ENCODE results near the gene U2AF1L4.
"Not testable (repeated sequence)": the region's sequence is repeated elsewhere in the genome, so short reads cannot be mapped to it uniquely, and the experiment has no call there.

U2AF1L4 gene

GRCh38 chr19:35740108-35740422 lies 5.2 kb downstream of the U2AF1L4 start:
- DNase-seq, result no peak

DNA sequence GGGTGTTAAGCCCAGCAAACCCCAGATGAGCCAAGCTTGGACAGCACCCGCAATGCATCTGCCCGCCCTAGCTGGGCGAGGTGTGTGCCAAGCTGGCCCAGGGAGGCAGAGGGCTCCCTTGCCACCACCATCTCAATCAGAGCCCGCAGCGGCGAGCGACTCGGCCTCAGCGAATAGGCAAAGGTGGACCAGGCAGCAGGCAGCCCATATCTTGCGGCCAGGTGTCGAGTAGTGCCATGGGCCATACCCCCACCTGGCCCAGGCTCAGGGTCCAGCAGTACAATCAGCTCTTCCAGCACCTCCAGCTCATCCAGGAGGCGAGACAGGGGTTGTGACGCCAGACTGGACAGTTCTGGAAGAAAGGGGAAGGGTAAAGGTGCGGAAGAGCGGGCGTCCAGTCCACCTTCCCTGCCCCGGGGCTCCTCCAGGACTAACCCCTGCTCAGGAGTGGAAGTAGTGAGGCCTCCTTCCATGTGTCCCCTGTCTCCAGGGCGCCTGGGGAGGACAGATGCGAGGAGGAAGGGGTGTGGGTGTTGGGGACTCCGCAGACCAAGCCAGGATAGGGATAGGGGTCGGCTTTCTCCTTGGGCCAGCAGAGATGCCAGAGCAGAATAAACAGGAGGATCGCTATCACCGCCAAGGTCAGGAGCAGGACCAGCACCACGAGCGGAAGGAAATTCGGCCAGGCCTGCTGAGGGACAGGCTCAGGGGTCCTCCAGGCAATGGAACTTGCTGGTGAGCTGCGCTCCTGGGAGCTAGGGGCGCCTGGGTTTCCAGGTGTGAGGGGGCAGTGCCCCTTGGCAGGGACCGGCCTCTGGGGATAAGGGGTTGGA lies 5.7 kb downstream of the U2AF1L4 start:
- no peak for DNase-seq

DNA sequence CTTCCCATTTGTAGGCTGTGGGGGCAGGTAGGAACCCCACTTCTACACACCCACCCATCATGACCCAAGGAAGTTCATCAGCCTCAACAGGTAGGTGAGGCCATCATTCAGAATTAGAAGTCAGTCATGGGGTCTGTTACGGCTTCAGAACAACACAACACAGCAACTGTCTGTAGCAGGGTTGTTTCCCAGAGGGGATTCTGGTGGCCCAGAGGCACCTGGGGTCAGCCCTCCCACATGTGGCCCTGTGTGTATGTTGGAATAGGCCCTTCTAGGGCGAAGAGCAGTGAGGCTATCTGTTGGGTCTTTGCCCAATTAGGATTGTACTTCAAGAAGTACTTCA lies 6.4 kb downstream of the U2AF1L4 start:
- DNase-seq, result no peak

DNA sequence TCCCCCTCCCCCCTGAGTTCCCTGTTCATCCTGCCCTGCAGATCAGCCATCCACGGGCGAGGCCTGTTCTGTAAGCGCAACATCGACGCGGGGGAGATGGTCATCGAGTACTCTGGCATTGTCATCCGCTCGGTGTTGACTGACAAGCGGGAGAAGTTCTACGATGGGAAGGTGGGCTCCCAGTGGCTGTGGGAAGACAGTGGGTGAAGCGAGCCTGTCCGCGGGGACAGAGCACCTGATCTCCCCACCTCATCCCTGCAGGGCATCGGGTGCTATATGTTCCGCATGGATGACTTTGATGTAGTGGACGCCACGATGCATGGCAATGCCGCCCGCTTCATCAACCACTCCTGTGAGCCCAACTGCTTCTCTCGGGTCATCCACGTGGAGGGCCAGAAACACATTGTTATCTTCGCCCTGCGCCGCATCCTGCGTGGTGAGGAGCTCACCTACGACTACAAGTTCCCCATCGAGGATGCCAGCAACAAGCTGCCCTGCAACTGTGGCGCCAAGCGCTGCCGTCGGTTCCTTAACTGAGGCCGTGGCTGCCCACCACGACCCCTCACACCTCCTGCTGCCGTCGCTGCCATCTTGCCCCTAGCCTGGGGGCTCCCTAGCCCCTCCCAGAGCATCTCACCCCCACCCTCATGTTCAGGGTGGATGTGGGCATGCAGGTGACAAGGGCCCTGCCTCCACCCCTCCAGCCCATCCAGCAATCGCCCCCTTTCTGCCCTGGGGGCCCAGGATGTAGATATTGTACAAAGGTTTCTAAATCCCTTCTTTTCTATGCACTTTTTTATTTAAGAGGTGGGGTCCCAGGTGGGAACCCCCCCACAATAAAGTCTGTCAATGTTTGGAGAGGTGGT lies 7.0 kb downstream of the U2AF1L4 start:
- no peak for DNase-seq

GRCh38 chr19:35736913-35737886 lies 8.0 kb downstream of the U2AF1L4 start:
- no peak for DNase-seq

- DNase-seq, result no peak
These were observed 10.3 kb downstream of the U2AF1L4 start for GRCh38 chr19:35734889-35735288.

- no peak for DNase-seq
These were observed 10.9 kb downstream of the U2AF1L4 start for GRCh38 chr19:35734273-35734672.

DNA sequence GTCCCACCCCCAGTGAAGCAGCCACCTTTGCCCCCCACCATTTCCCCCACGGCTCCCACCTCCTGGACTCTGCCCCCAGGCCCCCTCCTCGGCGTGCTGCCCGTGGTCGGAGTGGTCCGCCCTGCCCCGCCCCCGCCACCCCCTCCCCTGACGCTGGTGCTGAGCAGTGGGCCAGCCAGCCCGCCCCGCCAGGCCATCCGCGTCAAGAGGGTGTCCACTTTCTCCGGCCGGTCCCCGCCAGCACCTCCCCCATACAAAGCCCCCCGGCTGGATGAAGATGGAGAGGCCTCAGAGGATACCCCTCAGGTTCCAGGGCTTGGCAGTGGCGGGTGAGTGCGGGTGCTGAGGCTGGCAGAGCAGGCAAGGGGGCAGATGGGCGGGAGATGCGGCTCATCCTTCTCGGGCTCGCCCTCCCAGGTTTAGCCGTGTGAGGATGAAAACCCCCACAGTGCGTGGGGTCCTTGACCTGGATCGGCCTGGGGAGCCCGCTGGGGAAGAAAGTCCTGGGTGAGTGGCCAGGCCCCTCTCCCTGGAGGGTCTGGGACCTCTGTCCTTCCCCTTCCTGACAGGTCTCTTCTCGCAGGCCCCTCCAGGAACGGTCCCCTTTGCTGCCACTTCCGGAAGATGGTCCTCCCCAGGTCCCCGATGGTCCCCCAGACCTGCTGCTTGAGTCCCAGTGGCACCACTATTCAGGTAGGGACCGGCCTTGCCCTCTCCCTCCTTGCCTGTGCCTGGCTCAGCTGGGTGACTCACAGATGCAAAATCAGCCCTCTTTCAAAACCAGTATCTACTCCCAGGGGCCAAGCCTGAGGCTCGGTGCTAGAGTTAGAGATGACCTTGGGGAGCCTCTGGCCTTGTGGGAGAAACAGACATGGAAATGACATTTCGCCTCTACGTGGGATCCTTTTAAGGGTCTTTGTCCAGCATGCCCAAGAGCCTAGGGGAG lies 11.8 kb downstream of the U2AF1L4 start:
- no peak for DNase-seq

DNA sequence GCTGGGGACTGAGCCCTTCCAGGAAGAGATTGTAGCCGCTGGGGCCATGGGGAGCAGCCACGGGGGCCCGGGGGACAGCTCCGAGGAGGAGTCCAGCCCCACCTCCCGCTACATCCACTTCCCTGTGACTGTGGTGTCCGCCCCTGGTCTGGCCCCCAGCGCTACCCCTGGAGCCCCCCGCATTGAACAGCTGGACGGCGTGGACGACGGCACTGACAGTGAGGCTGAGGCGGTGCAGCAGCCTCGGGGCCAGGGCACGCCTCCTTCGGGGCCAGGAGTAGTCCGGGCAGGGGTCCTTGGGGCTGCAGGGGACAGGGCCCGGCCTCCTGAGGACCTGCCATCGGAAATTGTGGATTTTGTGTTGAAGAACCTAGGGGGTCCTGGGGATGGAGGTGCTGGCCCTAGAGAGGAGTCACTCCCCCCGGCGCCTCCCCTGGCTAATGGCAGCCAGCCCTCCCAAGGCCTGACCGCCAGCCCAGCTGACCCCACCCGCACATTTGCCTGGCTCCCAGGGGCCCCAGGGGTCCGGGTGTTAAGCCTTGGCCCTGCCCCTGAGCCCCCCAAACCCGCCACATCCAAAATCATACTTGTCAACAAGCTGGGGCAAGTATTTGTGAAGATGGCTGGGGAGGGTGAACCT lies 12.6 kb downstream of the U2AF1L4 start:
- no peak for DNase-seq

DNA sequence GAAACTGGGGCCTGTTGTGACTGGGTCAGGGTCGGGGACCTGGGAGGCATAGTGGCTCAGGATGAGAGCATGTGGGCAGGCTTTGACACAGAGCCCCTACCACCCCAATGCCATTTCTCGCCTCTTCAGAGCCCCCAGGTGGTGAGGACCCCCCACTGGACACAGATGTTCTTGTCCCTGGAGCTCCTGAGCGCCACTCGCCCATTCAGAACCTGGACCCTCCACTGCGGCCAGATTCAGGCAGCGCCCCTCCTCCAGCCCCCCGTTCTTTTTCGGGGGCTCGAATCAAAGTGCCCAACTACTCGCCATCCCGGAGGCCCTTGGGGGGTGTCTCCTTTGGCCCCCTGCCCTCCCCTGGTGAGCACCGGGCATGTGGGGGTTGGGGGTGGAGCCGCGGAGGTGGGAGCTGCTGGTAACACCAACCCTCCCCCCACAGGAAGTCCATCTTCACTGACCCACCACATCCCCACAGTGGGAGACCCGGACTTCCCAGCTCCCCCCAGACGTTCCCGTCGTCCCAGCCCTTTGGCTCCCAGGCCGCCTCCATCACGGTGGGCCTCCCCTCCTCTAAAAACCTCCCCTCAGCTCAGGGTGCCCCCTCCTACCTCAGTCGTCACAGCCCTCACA lies 13.3 kb downstream of the U2AF1L4 start:
- no peak for DNase-seq

DNA sequence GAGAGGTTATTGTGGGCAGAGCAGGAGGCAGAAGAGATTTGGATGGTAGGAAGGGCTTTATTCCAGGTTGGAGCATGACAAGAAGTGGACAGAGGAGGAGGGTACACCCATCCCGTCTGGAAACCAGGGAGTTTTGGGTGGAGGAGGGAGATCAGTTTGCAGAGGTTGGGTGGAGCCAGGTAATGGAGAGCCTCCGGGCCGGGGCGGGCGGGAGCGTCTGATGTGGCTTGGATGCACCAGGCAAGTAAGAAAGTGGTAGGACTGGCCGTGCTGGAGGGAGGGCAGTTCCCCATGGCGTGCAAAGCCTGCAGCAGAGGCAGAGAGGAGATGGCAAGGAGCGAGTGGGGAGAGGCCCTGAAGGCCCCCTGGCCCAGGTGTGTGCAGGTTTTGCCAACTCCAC lies 13.9 kb downstream of the U2AF1L4 start:
- no peak for DNase-seq

GRCh38 chr19:35730326-35730725 lies 14.9 kb downstream of the U2AF1L4 start:
- DNase-seq, result no peak

- no peak for DNase-seq
These were observed 15.5 kb downstream of the U2AF1L4 start for GRCh38 chr19:35729763-35730162.

DNA sequence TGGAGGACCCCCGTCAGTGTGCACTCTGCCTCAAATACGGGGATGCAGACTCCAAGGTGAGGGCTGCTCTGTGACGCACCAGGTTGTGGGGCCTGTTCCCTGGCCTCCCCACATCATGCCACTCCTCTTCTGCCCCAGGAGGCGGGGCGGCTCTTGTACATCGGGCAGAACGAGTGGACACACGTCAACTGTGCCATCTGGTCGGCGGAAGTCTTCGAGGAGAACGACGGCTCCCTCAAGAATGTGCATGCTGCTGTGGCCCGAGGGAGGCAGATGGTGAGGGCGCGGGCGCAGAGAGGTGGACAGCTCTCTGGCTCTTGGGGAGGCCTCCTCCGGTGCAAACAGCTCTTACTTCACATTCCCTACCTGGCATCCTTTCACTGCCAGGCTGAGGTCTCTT lies 16.2 kb downstream of the U2AF1L4 start:
- DNase-seq, result no peak

DNA sequence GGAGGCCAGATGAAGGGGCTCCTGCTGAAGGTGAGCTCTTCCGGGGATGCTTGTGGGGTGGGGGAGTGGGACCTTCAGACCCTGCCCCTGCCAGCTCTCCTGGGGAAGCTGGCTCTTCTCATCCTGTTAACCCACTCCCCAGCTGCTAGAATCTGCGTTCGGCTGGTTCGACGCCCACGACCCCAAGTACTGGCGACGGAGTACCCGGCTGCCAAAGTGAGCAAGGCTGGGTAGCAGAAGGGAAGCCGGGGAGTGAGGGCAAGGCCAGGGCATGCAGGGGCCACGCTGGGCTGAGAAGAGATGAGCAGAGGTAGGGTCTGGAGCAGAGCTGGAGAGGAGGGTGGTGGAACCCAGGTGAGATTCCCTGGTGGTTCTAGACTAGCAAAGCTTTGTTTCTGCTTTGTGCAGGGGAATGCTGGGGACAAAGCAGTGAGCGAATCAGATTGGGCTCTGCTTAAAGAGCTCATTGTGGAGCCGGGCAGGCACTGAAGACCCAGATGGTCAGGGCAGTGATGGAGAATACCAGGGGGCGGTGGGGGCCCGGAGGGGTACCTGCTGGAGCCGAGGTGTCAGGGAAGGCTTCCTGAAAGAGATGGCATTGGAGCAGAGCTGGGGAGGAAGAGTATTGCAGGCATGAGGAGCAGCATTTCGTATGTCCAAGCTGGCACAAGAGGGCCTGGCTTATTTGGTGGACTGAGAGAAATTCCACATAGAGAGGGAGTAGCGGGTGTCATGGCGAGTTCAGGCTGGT lies 17.1 kb downstream of the U2AF1L4 start:
- DNase-seq, result no peak

DNA sequence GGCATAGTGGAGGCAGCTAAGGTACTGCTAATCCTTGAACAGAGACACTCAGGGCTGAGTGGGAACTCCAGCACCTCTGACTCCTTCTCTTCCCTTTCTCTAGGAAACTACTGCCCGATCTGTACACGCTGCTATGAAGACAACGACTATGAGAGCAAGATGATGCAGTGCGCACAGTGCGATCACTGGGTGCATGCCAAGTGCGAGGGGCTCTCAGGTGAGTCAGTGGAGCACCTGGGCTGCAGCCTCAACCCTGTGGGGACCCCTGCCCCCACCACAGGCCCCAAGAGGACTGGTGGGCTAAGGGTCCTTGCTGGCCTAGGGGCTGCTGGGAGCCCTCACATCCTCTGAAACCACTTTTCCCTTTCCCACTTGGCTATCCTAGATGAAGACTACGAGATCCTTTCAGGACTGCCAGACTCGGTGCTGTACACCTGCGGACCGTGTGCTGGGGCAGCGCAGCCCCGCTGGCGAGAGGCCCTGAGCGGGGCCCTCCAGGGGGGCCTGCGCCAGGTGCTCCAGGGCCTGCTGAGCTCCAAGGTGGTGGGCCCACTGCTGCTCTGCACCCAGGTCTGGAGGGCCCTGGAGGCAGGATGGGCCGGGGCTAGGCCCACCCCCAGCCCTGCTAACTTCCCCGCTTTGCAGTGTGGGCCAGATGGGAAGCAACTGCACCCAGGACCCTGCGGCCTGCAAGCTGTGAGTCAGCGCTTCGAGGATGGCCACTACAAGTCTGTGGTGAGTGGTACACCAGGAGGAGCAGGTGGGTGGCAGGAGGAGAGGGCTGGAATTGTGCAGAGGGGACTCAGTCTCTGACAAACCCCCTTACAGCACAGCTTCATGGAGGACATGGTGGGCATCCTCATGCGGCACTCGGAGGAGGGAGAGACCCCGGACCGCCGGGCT lies 17.9 kb downstream of the U2AF1L4 start:
- DNase-seq, result no peak

DNA sequence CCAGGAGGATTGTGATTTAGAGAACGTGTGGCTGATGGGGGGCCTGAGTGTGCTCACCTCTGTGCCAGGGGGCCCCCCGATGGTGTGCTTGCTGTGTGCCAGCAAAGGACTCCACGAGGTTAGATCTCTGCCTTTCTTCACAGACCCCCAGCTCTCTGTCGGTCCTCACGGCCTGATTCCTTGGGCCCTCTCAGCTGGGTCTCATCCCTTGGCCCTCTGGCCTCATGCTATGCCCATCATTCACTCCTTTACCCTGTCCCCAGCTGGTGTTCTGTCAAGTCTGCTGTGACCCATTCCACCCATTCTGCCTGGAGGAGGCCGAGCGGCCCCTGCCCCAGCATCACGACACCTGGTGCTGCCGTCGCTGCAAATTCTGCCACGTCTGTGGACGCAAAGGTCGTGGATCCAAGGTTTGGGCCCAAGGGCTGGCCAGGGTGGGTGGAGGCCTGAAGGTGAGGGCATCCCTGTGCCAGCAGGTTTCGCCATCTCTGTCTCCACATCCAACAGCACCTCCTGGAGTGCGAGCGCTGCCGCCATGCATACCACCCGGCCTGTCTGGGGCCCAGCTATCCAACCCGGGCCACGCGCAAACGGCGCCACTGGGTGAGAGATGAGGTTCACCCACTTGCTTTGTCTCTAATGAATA lies 19.9 kb downstream of the U2AF1L4 start:
- DNase-seq, result no peak

GRCh38 chr19:35724560-35724959 lies 20.7 kb downstream of the U2AF1L4 start:
- no peak for DNase-seq

- not testable (repeated sequence) for DNase-seq
These were observed 21.1 kb downstream of the U2AF1L4 start for GRCh38 chr19:35724132-35724531.
